Keratinocyte (primary cell): ENCODE data around the gene SRSF2. TPM values are rescaled to one million over a fixed set of nuclear protein-coding genes. Genes with fewer than 3 reads are reported as not detected.

Experiments used
- DNase-seq: peaks from one replicate; pipeline ENCODE4 v3.0.0-alpha.2; 2011; ENCODE audit warnings: low read depth, missing footprints, low spot score
- FAIRE-seq: peaks from 2 replicates; lab custom pipeline; 2011; peaks lifted over from hg19 to GRCh38; lab: Jason Lieb, UNC
- H2AFZ ChIP-seq: 2 replicates; pipeline ENCODE4 v1.6.0; 2012; ENCODE audit warnings: low read length, control low read depth, inconsistent platforms; ENCODE audit not compliant: control insufficient read depth
- H3K27ac ChIP-seq: 2 replicates; pipeline ENCODE4 v1.5.1; 2011; ENCODE audit warnings: low read length; ENCODE audit not compliant: control insufficient read depth, insufficient read depth
- H3K27me3 ChIP-seq: 3 replicates; pipeline ENCODE4 v1.6.0; 2011; ENCODE audit warnings: low read length; ENCODE audit not compliant: control insufficient read depth, insufficient read depth; ENCODE audit errors: extremely low read depth
- H3K36me3 ChIP-seq, 2 experiments: 2 replicates in 1 of 2; 3 replicates in 1 of 2; pipeline ENCODE4 v1.5.1; 2011; ENCODE audit warnings: low read length in 2 of 2, mild to moderate bottlenecking in 1 of 2; ENCODE audit not compliant: control insufficient read depth in 2 of 2, insufficient read depth in 2 of 2; ENCODE audit errors: extremely low read depth in 1 of 2
- H3K4me1 ChIP-seq: 3 replicates; pipeline ENCODE4 v1.5.1; 2011; ENCODE audit warnings: low read length; ENCODE audit not compliant: control insufficient read depth, insufficient read depth; ENCODE audit errors: extremely low read depth
- H3K4me2 ChIP-seq: 3 replicates; pipeline ENCODE4 v1.6.0; 2011; ENCODE audit warnings: low read depth, low read length; ENCODE audit not compliant: control insufficient read depth, insufficient read depth; ENCODE audit errors: extremely low read depth
- H3K4me3 ChIP-seq, 3 experiments: fragments of 200-600 bp in 1 of 3; sonication (generic) in 1 of 3; 2 replicates in 2 of 3; 3 replicates in 1 of 3; pipeline ENCODE4 v1.5.1; 2011 to 2016; ENCODE audit warnings: low read length in 3 of 3, mild to moderate bottlenecking in 3 of 3, control low read depth in 2 of 3, inconsistent platforms in 1 of 3, low read depth in 1 of 3, mixed read lengths in 1 of 3, mixed run types in 1 of 3, moderate library complexity in 1 of 3; ENCODE audit not compliant: control insufficient read depth in 2 of 3, insufficient read depth in 2 of 3; ENCODE audit errors: extremely low read depth in 1 of 3
- H3K79me2 ChIP-seq: 2 replicates; pipeline ENCODE4 v1.6.0; 2012; ENCODE audit warnings: low read length; ENCODE audit not compliant: control insufficient read depth, insufficient read depth
- H3K9ac ChIP-seq: 3 replicates; pipeline ENCODE4 v1.6.0; 2011; ENCODE audit warnings: low read length; ENCODE audit not compliant: control insufficient read depth, insufficient read depth; ENCODE audit errors: extremely low read depth
- H3K9me1 ChIP-seq: 3 replicates; pipeline ENCODE4 v1.6.0; 2011; ENCODE audit warnings: low read length; ENCODE audit not compliant: control insufficient read depth, insufficient read depth; ENCODE audit errors: extremely low read depth
- H3K9me3 ChIP-seq: 2 replicates; pipeline ENCODE4 v1.5.1; 2012; ENCODE audit warnings: low read depth, low read length; ENCODE audit not compliant: control insufficient read depth
- H4K20me1 ChIP-seq: 3 replicates; pipeline ENCODE4 v1.6.0; 2011; ENCODE audit warnings: low read length; ENCODE audit not compliant: control insufficient read depth, insufficient read depth; ENCODE audit errors: extremely low read depth
- CTCF ChIP-seq, 3 experiments: IDR thresholded peaks in 1 of 3; conservative IDR thresholded peaks in 1 of 3; optimal IDR thresholded peaks in 1 of 3; 2 replicates in 2 of 3; 3 replicates in 1 of 3; pipeline versions ENCODE3 to v1.5.1; 2011; ENCODE audit warnings: low read length in 3 of 3, mild to moderate bottlenecking in 3 of 3, moderate library complexity in 2 of 3, control low read depth in 1 of 3, inconsistent platforms in 1 of 3; ENCODE audit not compliant: insufficient read depth in 2 of 3; ENCODE audit errors: extremely low read depth in 1 of 3
- EZH2 ChIP-seq: IDR thresholded peaks from one replicate; pipeline ENCODE4 v1.6.1; 2012; ENCODE audit warnings: inconsistent platforms, mild to moderate bottlenecking, low read length, moderate library complexity
- dilution Hi-C: fragments of 300-500 bp; cut with MboI; formaldehyde crosslinking; loops from one replicate; pipeline ENCODE4 v1.7.0; 2020; ENCODE audit warnings: low sequenced_read_pairs; ENCODE audit not compliant: extremely low pct_ligation_motif_present
- polyA plus RNA-seq, 5 experiments: library from polyadenylated mRNA; depleted of rRNA in 3 of 5; stranded (reverse) in 3 of 5; stranded (forward) in 1 of 5; unstranded in 1 of 5; fragments of >200 nt; gene quantifications; 1 replicate in 1 of 5; 2 replicates in 3 of 5; 3 replicates in 1 of 5; pipeline versions ENCODE4 v1.2.1 to v1.2.3, GENCODE V29; 2011 to 2012; ENCODE audit warnings: missing spikeins in 2 of 5, low read depth in 1 of 5, low replicate concordance in 1 of 5

The SRSF2 gene
- polyA plus RNA-seq, 1 donor (not counting 4 experiments of a cell fraction or from before 2014, with no cell fraction given): 249 TPM

DNA sequence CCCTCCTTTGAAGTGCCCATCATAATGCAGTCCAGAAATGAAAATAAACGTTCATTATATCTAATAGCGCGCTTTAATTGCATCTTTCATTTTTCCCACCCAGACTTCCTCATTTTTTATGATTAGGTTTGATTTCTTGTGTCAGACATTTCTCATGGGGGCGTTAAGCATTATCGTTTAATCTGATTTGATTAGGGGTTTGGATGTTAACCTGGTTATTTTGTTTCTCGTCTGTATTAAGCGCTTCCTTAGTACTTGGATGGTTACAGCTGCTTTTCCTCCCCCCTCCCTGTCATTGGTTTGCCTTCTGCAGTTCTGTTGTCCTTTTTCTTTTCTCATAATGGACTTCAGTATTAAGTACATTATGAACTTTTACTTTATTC is 1.3 kb upstream of the SRSF2 start:
- Histone ChIP-seq H3K27ac (peak overlapping the region; percentile 96), H3K36me3 (peaks cover 14 to 25% of the 10 kb centered on the region in 2 experiments), H3K79me2 (peaks cover 44% of the 10 kb centered on the region), H3K4me3 (peak overlapping the region; percentile 95 to 100 (median 99)), H3K9ac (peak overlapping the region; percentile 95), H3K9me1 (peaks cover 2% of the 10 kb centered on the region), H4K20me1 (peaks cover 18% of the 10 kb centered on the region), H3K9me3 (no peaks in the 10 kb centered on the region), H2AFZ (peak overlapping the region; percentile 90), H3K27me3 (no peaks in the 10 kb centered on the region), H3K4me1 (peaks cover 26% of the 10 kb centered on the region), H3K4me2 (peak overlapping the region; percentile 98)
- dilution Hi-C loops: no loop called here
- DNase-seq: no peak
- no peak for FAIRE-seq
- no peak for TF ChIP-seq CTCF (optimal IDR thresholded peaks at IDR 0.05 in 1 of 3, IDR thresholded peaks at IDR 0.05 in 1 of 3, conservative IDR thresholded peaks at IDR 0.05 in 1 of 3; ENCODE audit: extremely low read depth in 1 of 3, insufficient read depth in 2 of 3, low read length in 3 of 3)
- no peak for TF ChIP-seq EZH2

- FAIRE-seq: no peak
- no peak for DNase-seq
These were observed 741 bp upstream of the SRSF2 start, which contains the start of gene MFSD11 for GRCh38 chr17:76737676-76738467. Gene MFSD11, plus strand, starts transcription at chr17:76738119. Its CDS starts 234 bp downstream, at chr17:76738353.

More at GRCh38 chr17:76737676-76738467, 741 bp upstream of the SRSF2 start, which contains the start of gene MFSD11:
- Histone ChIP-seq H3K9me3 (no peaks in the 10 kb centered on the region), H3K36me3 (peaks cover 15 to 31% of the 10 kb centered on the region in 2 experiments), H3K4me1 (peaks cover 32% of the 10 kb centered on the region), H4K20me1 (peaks cover 24% of the 10 kb centered on the region), H3K27me3 (no peaks in the 10 kb centered on the region), H3K4me2 (peak within 1 kb of the TSS; percentile 98), H3K9ac (peak within 1 kb of the TSS; percentile 99), H3K9me1 (peaks cover 2% of the 10 kb centered on the region), H3K4me3 (peak within 1 kb of the TSS; percentile 99 to 100 (median 100)), H2AFZ (peak within 1 kb of the TSS; percentile 92), H3K79me2 (peaks cover 50% of the 10 kb centered on the region), H3K27ac (peak within 1 kb of the TSS; percentile 96)
- TF ChIP-seq CTCF (optimal IDR thresholded peaks at IDR 0.05 in 1 of 3, IDR thresholded peaks at IDR 0.05 in 1 of 3, conservative IDR thresholded peaks at IDR 0.05 in 1 of 3; ENCODE audit: extremely low read depth in 1 of 3, insufficient read depth in 2 of 3, low read length in 3 of 3): no peak
- dilution Hi-C loops: no loop called here
